Measurements from ENCODE around the gene MAG. TPM values are rescaled to one million over a fixed set of nuclear protein-coding genes. Genes with fewer than 3 reads are reported as not detected.

Gene MAG
- total and polyA plus RNA-seq, 2 of the 13 experiments (the other 11 are each of a cell fraction or from before 2014, with no cell fraction given): 0.20 to 1.3 TPM

GRCh38 chr19:35267353-35267817 lies 24.6 kb upstream of the MAG start (continued):
- TF ChIP-seq HMGXB4 (CRISPR knock-in tag; IDR thresholded peaks at IDR 0.05; ENCODE audit: borderline replicate concordance in 1 of 2, low read depth in 1 of 2) (0 out of 4 replicates have a peak, but pooled peaks of 1 of the 2 experiments have one; percentile 28), DPF2 (CRISPR knock-in tag; IDR thresholded peaks at IDR 0.05; ENCODE audit: borderline replicate concordance, low read depth) (no peak), ZNF263 (CRISPR knock-in tag; IDR thresholded peaks at IDR 0.05) (no peak), HNRNPUL1 (IDR thresholded peaks at IDR 0.05; ENCODE audit: low read depth, low read length) (no peak), HOXA5 (CRISPR knock-in tag; IDR thresholded peaks at IDR 0.05) (0 out of 2 replicates have a peak, but pooled peaks have one; percentile 43), ZSCAN20 (CRISPR knock-in tag; IDR thresholded peaks at IDR 0.05; ENCODE audit: borderline replicate concordance) (0 out of 2 replicates have a peak, but pooled peaks have one; percentile 16), SNAPC4 (CRISPR knock-in tag; IDR thresholded peaks at IDR 0.05) (no peak), ZNF768 (CRISPR knock-in tag; IDR thresholded peaks at IDR 0.05) (peak; percentile 15; the same call in 1 of the 2 replicates), ZFP62 (CRISPR knock-in tag; IDR thresholded peaks at IDR 0.05) (no peak), ZBTB40 (IDR thresholded peaks at IDR 0.05) (no peak), ZBTB40 (CRISPR knock-in tag; IDR thresholded peaks at IDR 0.05) (no peak), ZNF749 (CRISPR knock-in tag; IDR thresholded peaks at IDR 0.05; ENCODE audit: borderline replicate concordance) (no peak), FOXP1 (IDR thresholded peaks at IDR 0.05) (no peak), FOXP1 (CRISPR knock-in tag; IDR thresholded peaks at IDR 0.05) (no peak), ERF (CRISPR knock-in tag; IDR thresholded peaks at IDR 0.05) (no peak)
